Measurements from ENCODE around the gene MXD4.

MXD4 gene

DNA sequence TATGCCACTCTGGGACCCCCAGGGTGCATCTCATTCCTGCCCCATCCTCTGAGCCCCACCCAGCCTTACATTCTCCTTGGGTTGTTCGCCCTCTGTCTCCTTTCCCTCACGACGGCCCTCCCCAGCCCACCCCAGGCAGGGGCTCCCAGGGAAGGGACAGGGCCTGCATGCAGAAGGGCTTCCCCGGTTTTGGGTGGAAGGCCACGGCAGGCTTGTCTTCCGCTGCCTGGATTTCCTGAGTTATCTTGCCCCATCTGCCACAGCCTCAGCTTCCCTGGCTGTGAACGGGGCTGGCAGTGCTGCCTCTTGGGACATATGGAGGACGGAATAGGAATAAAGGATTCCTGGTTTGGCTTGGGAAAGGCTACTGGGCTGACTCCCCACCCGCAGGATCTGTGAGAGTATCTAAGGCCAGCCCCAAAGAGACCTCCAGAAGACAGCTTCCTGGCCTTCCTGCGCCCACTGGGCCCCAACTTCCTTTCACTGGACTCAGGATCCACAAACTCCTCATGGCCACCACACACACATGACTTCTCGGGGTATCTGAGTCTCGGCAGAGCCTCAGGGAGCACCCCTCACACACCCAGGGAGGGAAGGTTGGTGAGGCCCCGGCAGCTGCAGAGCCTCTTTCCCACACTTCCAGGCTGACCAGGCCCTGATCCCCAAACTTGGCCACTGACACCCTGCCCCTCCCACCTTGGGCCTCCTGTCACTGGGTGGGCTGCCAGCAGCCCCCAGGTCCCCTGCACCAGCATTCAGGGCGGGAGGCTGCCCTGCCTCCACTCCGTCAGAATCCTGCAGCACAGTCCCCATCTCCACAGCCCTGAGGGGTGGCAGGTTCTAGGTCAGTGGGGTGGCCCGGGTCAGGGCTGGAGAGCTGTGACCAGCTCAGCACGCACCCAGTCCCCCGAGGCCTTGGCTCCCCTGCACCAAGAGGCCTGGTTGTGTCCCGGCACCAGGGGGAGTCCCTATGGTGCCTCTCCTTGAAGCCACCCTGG lies 3.5 kb upstream of the MXD4 start:
- DNase-seq (ENCODE audit: low read depth, low spot score): no peak
- H3K27ac ChIP-seq: no peak overlapping the region

DNA sequence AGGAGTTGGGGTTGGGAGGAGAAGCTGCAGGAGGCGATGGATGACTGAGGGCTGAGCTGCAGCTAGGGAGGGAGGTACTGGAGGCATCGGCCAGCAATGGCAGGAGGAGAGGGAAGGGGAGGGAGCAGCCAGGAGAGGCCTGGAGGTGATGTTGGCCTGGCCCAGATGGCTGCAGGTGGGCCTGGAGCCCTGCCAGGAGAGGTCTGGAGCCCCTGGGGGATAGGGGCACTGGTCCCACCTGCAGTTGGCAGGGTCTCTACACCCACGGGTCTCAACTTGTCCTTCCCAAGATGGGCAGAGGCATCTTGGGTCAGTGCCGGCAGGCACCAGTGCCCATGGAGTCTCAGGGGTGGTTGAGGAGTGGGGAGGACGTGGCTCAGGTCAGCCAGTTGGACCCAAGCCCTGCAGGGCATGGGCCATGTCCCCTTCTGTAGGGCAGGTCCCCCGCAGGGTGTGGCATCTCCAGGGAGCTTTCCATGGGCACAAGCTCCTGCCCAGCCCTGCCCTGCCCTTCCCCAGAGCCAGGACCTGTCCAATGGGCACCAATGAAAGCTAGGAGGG lies 2.7 kb upstream of the MXD4 start:
- H3K27ac ChIP-seq: no peak overlapping the region
- DNase-seq (ENCODE audit: low read depth, low spot score): no peak

DNA sequence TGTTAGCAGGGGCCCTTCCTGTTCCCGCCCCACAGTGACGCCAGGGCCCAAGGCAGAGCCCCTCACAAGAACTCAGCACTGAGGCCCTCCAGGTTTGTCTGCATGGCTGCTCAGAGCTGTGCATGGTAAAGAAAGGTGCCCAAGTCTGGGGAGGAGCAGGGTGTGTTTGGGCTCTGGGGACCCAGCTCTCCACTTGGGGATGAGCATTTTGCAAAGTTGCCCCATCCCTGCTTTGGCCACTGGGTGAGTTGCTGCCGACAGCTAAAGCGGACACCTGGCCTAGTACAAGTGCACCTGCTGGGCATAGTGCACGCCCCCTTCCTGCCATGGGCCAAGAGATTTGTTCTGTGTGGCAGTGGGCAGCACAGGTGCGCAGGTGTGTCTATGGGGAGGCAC lies 2.0 kb upstream of the MXD4 start:
- no peak for DNase-seq (ENCODE audit: low read depth, low spot score)
- H3K27ac ChIP-seq: no peak overlapping the region

DNA sequence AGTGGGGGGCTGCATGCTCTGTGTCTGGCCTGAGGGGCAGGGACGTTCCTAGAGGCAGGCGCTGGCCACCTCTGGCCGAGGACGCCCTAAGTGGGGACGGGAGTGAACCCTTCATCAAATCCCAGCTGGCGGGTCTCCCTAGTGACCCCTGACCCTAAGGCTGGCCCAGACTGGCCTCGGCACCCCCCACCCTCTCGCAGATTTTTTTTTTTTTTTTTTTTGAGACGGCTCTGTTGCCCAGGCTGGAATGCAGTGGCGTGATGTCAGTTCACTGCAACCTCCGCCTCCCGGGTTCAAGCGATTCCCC lies 988 bp upstream of the MXD4 start:
- no peak overlapping the region for H3K27ac ChIP-seq
- DNase-seq (ENCODE audit: low read depth, low spot score): no peak

DNA sequence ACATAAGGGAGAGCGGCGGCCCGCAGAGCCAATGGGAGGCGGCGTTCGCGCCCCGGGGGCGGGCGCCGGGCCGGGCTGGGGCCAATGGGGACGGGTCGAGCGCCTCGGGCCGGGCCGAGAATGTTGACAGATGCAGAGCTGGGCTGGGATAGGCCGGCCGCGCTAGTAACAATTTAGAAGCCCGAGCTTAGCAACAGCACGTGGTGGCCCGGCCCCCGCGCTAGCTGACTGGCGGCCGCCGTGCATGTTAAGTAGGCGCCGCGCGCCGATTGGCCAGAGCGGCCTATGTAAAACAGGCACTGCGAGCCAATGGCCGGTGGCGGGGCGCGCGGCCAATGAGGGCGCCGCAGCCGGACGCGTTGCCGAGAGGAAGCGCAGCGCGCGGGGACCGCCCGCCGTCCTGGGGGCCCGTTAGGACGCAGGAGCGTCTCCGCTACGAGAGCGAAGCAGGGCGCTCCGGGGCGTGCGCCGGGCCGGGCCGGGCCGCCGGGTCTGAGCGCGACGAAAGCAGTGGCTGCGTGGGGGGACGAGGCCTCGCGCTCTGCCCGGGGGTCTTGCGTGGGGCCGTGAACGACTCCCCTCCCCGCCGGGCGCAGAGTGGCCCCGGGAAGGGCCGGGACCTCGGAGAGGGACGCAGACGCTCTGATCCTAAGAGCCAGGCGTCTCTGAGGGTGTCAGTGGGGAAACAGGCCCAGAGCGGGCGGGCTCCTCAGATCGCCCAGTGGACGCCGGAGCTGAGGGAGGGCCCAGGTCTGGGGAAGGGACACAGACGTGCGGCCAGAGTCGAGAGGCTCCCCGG lies 435 bp upstream of the MXD4 start:
- peak overlapping the region; percentile 49 for H3K27ac ChIP-seq
- peak; percentile 99 for DNase-seq (ENCODE audit: low read depth, low spot score)

DNA sequence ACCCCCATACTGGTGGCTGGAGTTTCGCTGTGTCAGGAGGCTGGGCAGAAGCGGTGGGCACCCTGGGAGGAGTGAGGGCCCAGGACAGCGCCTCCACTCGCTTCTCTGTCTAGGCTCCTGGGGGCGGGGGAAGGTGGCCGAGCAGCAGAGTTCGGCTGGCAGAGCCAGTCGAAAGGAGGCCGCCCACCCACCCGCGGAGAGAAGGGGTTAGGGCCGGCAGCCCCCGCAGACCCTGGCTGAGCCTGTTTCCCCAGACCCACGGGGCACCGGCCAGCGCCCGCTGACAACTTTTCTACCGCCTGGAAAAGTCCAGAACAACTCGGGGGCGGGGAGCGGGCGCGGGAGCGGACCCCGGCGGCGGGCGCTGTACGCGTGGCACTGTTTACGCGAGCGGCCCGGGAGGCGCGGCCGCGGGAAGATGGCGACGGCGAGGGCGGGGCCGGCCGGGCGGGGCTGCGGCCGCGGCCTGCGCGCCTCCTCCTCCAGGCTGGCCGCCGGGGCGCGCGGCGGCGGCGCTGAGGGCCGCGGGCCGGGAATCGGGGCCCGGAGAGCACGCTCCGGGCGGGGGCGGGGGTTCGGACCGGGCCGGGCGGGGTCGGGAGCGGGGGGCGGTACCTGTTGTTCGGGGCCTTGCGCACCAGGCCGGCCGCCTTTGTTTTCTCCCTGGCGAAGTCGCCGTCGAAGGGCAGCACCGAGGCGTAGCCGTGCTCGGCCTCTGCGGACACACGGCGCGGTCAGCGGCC lies 628 bp downstream of the MXD4 start:
- no peak for DNase-seq (ENCODE audit: low read depth, low spot score)
- H3K27ac ChIP-seq: peak overlapping the region; percentile 49

DNA sequence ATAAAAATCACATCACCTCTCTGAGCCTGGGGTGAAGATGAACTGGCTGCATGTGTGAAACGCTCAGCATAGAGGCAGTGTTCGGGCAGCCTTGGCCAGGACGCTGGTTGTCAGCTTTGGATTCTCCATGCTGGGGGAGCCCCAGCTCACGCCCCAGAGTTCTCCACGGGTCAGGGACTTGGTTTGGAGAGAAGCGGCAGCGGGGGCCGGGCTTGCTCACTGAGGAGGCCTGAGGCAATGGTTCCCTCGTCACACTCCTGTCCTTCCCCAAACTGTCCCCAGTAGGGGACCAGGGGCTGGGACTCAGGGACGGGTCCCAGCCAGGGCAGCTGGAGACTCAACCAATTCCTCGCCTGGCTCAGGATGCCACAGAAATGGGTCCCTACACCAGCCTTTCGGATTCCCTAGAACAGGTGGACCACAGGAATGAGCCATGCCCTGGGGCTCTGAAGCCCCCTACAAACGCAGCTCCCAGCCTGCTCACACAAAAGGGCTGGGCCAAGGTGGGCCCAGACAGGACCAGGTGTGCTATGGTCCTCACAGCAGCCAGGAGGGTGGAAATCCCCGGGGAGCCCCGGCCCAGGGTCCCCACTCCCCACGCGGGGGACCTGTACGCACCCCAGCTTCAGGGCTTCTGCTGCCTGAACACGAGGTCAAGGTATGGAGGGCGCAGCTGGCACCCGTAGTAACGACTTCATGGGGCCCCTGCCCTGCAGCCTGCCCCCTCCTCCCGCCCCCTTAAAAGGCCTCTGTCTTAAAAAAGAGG lies 1.4 kb downstream of the MXD4 start:
- no peak for DNase-seq (ENCODE audit: low read depth, low spot score)
- no peak overlapping the region for H3K27ac ChIP-seq

DNA sequence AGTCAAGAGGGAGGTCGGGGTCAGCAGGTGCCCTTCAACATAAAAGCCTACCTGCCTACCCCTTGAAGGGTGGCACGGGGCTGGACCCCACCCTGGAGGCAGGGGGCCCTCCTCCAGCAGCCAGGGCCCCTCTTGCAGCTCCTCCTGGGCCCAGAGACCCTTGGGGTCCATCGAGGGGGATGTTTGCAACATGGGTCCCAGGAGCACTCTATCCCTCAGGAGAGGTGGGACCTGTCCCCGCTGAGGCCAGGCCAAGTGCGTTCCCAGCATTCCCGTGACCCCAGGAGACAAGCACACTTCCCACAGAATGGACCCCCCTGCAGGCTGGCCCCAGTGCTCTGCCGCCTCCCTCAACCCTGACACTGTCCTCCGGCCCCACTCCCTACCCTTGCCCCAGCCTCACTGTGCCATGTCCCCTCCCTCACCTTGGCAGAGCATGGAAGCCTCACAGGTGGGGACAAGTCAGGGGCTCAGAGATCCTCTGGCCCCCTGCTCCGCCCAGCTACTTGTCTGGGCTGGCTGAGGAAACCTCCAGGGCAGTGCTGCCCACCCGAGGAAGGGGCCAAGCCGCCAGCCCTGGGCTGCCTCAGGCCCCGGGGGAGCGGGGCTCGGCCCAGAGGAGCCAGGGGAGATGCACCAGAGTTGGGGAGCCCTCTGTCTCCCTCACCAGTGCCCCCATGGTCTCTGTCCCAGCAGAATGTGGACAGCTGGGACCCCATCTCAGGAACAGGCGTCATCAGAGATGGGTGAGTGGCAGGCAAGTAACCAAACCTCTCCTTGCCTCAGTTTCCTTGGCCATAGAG lies 2.2 kb downstream of the MXD4 start:
- H3K27ac ChIP-seq: no peak overlapping the region
- DNase-seq (ENCODE audit: low read depth, low spot score): no peak

DNA sequence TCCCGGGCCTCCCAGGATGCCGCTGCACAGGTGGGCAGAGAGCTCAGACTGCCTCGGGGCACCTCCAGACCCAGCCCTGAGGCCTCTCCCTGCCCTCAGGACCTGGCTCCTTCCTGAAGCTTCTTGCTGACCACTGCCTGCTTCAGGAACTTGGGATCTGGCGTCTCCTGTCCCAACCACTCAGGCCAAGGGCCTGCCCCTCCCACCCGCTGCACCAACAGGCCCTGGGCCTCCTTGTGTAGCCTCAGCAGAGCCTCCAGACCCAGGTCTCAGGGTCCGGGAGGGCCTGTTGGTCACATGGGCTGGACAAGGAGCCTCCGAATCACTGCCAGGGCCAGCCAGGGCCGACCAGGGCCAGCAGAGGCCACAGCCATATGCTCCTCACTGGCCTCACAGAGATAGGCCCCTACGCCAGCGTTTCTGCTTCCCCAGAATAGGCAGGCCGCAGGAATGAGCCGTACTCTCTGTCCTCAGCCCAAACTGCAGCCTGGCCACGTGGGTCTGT lies 2.8 kb downstream of the MXD4 start:
- no peak for DNase-seq (ENCODE audit: low read depth, low spot score)
- no peak overlapping the region for H3K27ac ChIP-seq

DNA sequence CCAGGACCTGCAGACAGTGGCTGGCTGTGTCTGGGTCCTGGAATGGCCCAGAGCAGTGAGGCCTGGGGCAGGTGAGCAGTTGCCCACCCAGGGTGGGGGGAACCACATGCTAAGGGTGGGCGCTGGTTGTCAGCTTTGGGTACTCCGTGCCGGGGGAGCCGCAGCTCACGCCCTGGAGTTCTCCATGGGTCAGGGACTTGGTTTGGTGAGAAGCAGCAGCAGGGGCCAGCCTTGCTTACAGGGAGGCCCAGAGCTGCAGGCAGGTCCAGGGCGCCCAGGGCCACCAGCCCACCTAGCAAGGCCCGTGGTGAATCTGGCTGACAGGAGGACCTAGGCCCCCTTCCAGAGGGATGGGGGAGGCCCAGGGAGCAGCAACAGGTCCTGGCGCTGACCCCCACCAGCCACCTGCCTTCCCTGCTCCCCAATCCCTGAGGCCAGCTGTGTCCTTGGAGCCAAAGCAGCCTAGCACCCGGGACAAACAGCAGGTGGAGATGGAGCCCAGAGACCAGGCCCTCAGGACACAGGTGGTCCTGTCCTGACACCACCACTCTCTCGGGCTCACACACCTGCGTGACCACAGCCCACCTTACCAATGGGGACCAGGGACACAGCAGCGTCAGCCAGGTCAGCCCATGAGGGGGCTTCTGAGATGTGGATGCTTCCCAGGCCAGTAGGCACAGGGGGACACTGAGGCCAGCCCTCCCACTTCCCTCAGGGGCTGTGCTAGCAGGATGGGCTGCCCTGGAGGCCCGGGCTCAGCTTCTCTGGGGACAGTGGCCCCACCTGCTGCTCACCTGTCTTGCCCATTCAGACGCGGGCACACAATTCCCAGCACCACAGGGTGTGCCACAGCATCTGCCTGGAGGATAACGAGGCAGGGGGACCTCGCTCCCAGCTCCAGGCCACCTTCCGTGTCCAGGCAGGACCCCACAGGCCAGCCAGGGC lies 3.5 kb downstream of the MXD4 start:
- H3K27ac ChIP-seq: no peak overlapping the region
- DNase-seq (ENCODE audit: low read depth, low spot score): no peak

DNA sequence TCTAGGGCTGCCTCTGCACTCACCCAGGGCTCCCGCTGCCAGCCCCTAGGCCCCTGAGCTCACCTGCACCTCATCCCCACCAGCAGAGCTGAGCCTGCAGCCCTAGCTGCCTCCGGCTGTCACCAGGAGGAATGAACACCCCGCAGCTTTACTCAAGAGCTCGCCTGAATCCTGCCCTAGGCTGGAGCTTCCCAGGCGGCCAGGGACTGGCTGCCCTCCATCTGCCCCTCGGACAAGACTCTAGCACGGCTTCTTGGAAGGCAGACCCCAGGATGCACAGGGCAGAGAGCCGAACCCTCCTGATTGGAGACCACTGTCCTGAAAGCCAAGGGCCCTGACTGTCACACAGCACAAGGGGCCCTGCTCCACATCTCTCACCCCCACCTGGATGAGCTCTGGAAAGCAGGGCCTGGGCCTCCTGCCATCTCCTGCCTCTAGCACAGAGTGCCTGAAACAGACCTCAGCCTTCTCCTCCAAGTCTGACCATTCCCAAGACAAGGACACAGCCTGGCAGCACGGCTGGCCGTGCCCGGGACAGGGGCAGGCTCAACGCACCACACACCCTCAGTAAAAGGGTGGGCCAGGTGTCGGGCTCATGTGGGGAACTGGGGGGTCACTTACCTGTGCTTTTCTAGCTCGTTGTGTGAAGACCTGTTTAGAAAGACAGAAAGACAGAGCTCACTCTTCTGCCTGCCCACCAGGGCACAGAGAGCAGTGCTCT lies 4.4 kb downstream of the MXD4 start:
- DNase-seq (ENCODE audit: low read depth, low spot score): no peak
- no peak overlapping the region for H3K27ac ChIP-seq

DNA sequence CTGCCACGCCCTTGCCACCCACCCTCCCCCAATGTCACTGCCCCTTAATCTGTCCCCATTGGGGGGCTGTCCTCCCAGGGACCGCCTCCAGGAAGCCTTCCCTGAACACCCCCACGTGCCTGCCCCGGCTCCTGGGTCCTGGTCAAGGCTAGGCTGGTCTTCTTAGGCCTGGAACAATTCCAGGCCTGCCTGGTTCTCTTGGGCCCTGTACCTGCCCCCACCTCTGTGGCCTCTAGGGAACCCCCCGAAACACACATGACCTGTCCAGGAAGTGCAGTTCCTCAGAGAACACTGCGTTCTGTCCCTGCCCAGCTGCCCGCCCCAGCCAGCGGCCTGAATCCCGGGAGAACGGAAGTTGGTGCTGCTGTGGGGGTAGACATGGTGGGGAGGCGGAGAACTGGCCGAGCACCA lies 5.1 kb downstream of the MXD4 start:
- no peak for DNase-seq (ENCODE audit: low read depth, low spot score)
- H3K27ac ChIP-seq: no peak overlapping the region

DNA sequence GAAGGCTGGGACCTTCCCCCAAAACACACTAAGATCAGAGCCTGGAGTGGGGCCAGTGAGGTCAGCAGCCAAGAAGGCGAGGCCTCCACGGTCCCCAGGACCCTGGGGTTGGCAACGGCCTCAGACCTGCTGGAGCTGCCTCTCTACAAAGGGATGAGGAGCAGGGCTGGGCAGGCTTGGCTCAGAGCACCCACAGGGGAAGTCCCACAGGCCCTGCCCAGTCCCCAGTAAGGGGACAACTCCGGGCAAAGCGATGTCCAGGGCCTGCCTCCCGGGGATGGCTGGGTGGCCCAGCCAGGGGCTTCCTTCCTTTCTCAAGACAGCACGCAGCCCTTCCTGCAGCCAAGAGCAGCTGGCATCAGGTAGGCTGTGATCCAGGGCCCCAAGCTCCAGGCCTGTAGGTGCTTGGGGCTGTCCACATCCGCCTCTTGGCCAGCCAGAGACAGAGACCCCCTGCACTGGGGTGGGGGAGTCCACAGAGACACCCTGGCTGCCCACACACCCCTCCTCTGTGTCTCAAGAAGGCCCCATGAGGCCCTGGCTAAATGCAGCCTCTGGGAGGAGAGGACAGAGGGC lies 5.7 kb downstream of the MXD4 start:
- DNase-seq (ENCODE audit: low read depth, low spot score): no peak
- no peak overlapping the region for H3K27ac ChIP-seq

DNA sequence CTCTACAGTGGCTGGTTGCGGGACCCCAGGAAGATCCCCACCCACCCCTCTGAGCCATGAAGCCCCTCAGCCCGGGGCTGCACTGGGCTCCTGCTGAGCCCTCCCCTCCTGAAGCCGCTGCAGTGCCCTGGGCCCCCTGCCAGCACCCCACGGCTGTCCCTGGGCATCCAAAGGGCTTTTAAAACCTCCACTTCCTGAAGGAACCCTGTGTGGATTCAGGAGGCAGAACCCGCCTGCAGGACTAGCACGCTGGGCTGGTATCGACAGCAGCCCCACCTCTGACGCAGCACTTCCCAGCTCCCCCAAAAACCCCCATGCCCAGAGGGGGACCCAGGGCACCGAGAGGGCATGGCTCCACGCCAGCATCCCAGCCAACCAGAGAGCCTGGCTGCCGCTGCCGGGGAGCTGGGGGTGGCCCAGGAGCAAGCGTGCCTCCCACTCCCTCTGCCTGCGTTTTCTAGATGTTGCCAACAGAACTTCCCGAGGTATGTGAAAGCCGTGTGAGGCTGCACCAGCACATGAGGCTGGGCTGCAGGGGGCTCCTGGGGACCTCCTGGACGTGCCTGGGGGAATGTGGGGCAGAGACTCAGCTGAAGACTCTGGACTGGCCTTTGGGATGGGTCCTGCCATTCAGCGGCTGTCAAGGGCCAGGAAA lies 6.3 kb downstream of the MXD4 start:
- DNase-seq (ENCODE audit: low read depth, low spot score): no peak
- no peak overlapping the region for H3K27ac ChIP-seq

DNA sequence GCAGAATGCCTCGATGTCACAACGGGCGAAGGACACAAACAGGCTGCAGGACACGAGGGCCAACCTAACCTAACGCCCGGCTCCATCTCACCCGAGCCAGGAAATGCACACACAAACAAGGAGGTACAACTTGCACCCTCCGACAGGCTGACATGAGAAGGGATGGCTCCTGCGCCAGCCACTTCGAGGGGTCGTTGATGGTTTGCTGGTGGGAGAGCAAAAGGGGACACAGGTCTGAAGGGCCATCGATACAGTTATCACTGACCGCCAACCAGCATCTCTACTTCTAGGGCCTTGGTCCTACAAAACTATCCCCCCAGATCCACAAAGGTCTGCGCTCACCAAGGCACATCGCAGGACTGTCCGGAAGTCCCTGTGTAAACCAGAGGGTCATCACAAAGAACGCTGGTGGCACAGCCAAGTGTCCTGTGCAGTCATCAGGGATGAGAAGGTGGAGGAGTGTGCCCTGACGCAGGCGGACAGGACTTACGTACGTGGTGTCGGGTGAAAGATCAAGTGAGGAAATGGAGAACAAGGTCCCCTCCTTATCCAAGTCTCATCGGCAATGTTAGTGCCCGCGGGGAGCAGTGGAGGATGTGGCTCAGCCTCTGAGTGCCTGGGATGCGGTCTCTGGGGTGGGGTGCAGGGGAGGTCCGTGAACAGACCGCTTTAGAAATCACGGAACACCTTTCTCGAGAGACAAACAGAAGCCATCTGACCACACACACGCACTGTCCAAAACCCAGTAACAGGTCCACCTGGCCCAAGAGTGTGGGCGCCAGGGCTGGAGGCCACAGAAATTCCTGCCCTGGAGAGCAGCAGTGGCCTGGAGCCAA lies 7.0 kb downstream of the MXD4 start:
- no peak for DNase-seq (ENCODE audit: low read depth, low spot score)
- H3K27ac ChIP-seq: no peak overlapping the region
